HL-60 (cell line): Measurements from ENCODE around the gene ZNF691.

Experiments used
- GABPA ChIP-seq: IDR thresholded peaks from 2 replicates; pipeline ENCODE4 v1.6.1; 2012; ENCODE audit warnings: low read depth
- POLR2AphosphoS5 ChIP-seq: IDR thresholded peaks from 2 replicates; pipeline ENCODE4 v1.6.1; 2012; ENCODE audit warnings: low read depth
- REST ChIP-seq: IDR thresholded peaks from 2 replicates; pipeline ENCODE4 v1.6.1; 2012; ENCODE audit warnings: low read depth; ENCODE audit not compliant: insufficient replicate concordance
- SPI1 ChIP-seq: IDR thresholded peaks from 2 replicates; pipeline ENCODE4 v1.6.1; 2012; ENCODE audit warnings: low read depth, mild to moderate bottlenecking, borderline replicate concordance
- TF ChIP-seq, protein P1 (sequence below): IDR thresholded peaks from one replicate; pipeline ENCODE4 v1.5.1; 2011; ENCODE audit warnings: low read length, control low read depth, inconsistent platforms; ENCODE audit not compliant: insufficient read depth

- TF ChIP-seq REST (no peak), POLR2AphosphoS5 (no peak), SPI1 (no peak), GABPA (no peak)
- TF ChIP-seq, protein P1, sequence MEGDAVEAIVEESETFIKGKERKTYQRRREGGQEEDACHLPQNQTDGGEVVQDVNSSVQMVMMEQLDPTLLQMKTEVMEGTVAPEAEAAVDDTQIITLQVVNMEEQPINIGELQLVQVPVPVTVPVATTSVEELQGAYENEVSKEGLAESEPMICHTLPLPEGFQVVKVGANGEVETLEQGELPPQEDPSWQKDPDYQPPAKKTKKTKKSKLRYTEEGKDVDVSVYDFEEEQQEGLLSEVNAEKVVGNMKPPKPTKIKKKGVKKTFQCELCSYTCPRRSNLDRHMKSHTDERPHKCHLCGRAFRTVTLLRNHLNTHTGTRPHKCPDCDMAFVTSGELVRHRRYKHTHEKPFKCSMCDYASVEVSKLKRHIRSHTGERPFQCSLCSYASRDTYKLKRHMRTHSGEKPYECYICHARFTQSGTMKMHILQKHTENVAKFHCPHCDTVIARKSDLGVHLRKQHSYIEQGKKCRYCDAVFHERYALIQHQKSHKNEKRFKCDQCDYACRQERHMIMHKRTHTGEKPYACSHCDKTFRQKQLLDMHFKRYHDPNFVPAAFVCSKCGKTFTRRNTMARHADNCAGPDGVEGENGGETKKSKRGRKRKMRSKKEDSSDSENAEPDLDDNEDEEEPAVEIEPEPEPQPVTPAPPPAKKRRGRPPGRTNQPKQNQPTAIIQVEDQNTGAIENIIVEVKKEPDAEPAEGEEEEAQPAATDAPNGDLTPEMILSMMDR = no peak
Observed at GRCh38 chr1:42888013-42888633, 41.7 kb downstream of the ZNF691 start.
